Measurements from ENCODE around the gene BTBD9.

The BTBD9 gene

DNA sequence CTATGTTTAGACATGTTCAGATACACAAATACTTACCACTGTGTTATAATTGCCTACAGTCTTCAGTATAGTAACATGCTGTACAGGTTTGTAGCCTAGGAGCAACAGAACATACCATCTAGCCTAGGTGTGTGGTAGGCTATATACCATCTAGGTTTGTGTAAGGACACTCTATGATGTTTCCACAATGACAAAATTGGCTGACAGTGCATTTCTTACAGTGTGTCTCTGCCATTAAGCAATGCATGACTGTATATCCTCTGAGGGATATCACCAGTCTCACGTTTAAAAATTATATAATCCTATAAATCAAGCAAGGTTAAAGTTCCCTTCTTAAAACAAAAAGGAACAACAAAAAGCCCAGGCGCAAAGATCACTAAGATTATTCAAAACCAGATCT is 352.2 kb downstream of the BTBD9 start:
- TF ChIP-seq, protein P1, sequence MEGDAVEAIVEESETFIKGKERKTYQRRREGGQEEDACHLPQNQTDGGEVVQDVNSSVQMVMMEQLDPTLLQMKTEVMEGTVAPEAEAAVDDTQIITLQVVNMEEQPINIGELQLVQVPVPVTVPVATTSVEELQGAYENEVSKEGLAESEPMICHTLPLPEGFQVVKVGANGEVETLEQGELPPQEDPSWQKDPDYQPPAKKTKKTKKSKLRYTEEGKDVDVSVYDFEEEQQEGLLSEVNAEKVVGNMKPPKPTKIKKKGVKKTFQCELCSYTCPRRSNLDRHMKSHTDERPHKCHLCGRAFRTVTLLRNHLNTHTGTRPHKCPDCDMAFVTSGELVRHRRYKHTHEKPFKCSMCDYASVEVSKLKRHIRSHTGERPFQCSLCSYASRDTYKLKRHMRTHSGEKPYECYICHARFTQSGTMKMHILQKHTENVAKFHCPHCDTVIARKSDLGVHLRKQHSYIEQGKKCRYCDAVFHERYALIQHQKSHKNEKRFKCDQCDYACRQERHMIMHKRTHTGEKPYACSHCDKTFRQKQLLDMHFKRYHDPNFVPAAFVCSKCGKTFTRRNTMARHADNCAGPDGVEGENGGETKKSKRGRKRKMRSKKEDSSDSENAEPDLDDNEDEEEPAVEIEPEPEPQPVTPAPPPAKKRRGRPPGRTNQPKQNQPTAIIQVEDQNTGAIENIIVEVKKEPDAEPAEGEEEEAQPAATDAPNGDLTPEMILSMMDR (IDR thresholded peaks at IDR 0.05): no peak

DNA sequence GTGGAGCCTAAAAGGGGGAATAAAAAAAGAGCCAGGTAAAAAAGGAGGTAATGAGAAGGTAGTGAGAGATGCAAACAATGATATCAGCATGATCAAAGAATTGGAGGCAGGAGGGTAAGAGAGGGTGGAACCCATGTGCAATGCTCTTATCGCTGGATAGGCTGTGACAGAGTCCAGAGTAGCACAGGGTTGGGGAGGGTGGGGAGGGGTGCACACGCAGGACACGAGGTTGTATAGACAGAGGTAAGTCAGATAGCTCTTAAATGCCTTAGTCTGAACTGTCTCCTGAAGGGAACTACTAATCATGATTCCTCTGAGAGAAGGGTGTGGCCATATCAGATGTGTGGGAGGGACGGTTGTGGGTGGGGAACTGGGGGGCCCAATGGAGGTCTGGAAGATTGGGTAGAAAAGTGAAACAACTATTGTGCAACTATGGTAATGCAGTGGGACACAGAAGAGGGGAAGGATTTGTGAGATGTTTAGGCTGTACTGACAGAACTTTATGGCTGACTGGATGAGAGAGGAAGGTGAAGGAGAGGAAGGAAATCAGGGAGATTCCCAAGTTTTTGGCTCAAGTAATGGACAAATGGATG is 354.8 kb downstream of the BTBD9 start:
- TF ChIP-seq, protein P1 (IDR thresholded peaks at IDR 0.05): no peak

DNA sequence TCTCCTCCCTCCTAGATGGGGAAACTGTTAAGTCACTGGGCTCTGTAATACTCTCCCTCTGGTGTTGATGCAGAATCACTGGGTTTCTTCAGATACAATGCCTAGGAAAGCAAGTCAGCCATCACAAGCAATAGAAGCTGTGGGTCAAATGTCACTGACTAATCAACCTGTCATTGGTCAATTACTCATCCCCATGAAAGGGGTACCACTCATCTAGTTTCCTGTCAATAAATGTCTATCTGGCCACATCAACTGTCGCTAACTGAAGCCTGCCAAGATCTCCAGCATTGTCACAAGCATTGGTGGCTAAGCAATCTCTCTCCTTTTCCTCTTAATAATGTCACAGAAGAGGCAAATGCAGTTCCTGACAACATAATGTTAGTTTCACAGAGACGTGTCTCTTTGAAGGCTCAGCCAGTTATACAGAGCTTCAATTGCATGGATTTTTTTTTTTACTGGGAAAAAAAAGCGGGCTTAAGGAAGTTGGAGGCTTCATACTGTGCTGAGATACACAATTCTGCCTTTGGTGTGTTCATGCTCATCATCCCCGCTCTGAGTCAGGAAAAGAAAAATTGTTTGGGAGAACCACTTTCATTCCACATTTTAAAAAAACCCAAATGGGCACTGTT is 355.9 kb downstream of the BTBD9 start:
- TF ChIP-seq, protein P1 (IDR thresholded peaks at IDR 0.05): no peak

DNA sequence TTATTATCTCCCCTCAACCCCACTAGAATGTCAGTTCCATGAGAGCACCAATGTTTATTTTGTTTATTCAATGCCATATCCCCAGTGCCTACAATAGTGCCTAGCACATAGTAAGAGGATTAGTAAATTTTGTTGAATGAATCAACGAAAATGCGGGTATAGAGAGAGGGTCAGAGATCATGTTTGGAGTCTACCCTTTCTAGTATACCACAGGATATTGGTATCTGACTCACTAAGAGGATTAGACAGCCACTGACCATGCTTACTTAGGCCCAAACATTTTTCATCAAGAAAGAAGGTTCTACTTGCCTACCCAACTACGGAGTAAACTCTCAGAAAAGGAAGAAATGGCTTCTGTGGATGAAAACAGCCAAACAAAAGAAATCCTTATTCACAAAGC is 356.8 kb downstream of the BTBD9 start:
- TF ChIP-seq, protein P1 (IDR thresholded peaks at IDR 0.05): no peak

DNA sequence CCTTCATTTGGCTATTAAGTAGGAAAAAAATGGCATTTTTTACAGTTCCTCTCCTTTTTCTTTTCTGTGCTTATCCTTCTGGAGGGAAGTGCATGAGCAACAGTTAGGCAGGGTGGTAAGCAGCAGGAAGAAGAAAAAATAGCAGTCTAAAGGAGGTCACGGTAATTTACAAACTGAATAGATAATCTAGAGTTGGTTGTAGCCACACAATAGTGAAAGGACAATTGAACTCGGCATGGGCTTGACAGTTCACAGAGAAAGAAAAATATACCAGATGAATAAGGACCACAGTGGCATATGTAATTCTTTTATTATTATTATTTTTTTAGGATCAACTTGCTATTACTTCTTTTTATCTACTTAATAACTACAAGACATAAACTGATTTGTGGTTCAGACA is 358.6 kb downstream of the BTBD9 start:
- TF ChIP-seq, protein P1 (IDR thresholded peaks at IDR 0.05): no peak

DNA sequence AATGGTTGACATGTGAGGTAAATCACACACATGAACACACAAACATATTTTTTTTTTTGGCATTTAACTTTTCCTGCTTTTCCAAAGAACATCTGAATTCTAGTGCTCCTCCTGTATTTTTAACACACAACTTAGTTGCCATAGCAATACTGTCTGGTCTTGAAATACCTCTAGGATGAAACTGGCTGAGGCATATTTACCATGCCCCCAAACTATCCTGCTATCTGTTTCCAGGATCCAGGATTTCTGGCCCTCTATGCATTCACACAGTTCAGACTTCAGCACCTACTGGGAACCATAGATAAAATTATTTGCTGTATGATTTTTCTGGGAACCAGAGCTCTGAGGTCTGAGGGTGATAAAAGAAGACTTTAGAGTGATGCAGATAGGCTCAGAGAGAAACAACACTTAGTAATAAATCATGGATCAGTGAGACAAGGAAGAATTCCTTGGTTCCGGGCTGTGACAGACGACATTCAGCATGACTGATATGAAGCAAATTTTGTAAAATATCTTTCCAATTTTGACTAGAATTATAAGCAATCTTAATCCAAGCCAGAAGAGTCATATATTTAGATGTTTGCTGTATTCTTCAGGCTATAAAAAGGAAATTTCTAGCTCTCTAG is 359.7 kb downstream of the BTBD9 start:
- TF ChIP-seq, protein P1 (IDR thresholded peaks at IDR 0.05): no peak

DNA sequence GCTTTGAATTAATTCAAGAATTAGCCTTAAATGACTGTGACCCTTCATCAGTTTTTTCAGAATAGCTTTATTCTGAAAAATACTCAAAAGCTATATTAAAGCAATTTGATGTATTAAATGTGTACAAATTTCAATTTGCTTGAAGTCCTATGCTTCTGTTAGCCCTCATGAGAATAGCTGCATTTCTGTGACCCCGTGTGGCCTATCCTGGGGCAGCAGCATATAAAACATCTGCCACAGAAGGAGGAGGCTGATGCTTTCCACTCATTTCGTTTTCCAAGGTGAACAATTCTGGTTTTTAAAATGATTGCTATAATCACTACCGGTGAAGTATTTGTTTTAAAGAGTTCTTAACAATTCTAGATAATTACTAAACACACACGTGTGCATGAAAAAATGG is 360.3 kb downstream of the BTBD9 start:
- TF ChIP-seq, protein P1 (IDR thresholded peaks at IDR 0.05): no peak
